ENCODE data around the gene CTCFL.

CTCFL gene

GRCh38 chr20:57558614-57559288 lies 33.8 kb upstream of the CTCFL start:
- TF ChIP-seq CTCF (IDR thresholded peaks at IDR 0.05; ENCODE audit: low read depth, low read length): no peak
- DNase-seq (ENCODE audit: extremely low read depth, low read depth): no peak

- TF ChIP-seq CTCF (IDR thresholded peaks at IDR 0.05; ENCODE audit: low read depth, low read length): no peak
- DNase-seq (ENCODE audit: extremely low read depth, low read depth): no peak
Measured at GRCh38 chr20:57557926-57558613, 33.1 kb upstream of the CTCFL start.

- no peak for TF ChIP-seq CTCF (IDR thresholded peaks at IDR 0.05; ENCODE audit: low read depth, low read length)
- no peak for DNase-seq (ENCODE audit: extremely low read depth, low read depth)
Measured at GRCh38 chr20:57556980-57557274, 32.0 kb upstream of the CTCFL start.

- DNase-seq (ENCODE audit: extremely low read depth, low read depth): no peak
- no peak for TF ChIP-seq CTCF (IDR thresholded peaks at IDR 0.05; ENCODE audit: low read depth, low read length)
Measured at GRCh38 chr20:57555457-57556184, 30.7 kb upstream of the CTCFL start.

- no peak for DNase-seq (ENCODE audit: extremely low read depth, low read depth)
- no peak for TF ChIP-seq CTCF (IDR thresholded peaks at IDR 0.05; ENCODE audit: low read depth, low read length)
Measured at GRCh38 chr20:57553376-57554018, 28.6 kb upstream of the CTCFL start.

- no peak for TF ChIP-seq CTCF (IDR thresholded peaks at IDR 0.05; ENCODE audit: low read depth, low read length)
- no peak for DNase-seq (ENCODE audit: extremely low read depth, low read depth)
Measured at GRCh38 chr20:57552471-57552870, 27.5 kb upstream of the CTCFL start.
